Neural cell (in vitro differentiated cells): ENCODE data around the gene NKIRAS1. TPM values are rescaled to one million over a fixed set of nuclear protein-coding genes. Genes with fewer than 3 reads are reported as not detected.

Experiments
- H2AFZ ChIP-seq: fragments of 200-600, 300-800 bp; sonication (generic), shearing (Covaris generic); 2 replicates; pipeline ENCODE4 v1.6.0; 2014; ENCODE audit warnings: low read depth, mild to moderate bottlenecking, antibody characterized with exemption, low read length, moderate library complexity
- H3F3A ChIP-seq: fragments of 200-600 bp; shearing (Covaris generic); 2 replicates; pipeline ENCODE4 v1.6.1; 2016; ENCODE audit warnings: mild to moderate bottlenecking, moderate library complexity, mixed read lengths, antibody characterized with exemption, low read length; ENCODE audit not compliant: insufficient read depth, poor library complexity, severe bottlenecking
- H3K27ac ChIP-seq: fragments of 200-600, 300-800 bp; sonication (generic), shearing (Covaris generic); 2 replicates; pipeline ENCODE4 v1.5.1; 2014; ENCODE audit warnings: mild to moderate bottlenecking, low read length, moderate library complexity
- H3K27me3 ChIP-seq: fragments of 300-800, 200-600 bp; sonication (generic), shearing (Covaris generic); 2 replicates; pipeline ENCODE4 v1.6.0; 2014; ENCODE audit warnings: mild to moderate bottlenecking, low read depth, low read length, moderate library complexity; ENCODE audit not compliant: insufficient read depth
- H3K36me3 ChIP-seq: fragments of 300-800, 200-600 bp; sonication (generic), shearing (Covaris generic); 2 replicates; pipeline ENCODE4 v1.5.1; 2014; ENCODE audit warnings: mild to moderate bottlenecking, antibody characterized with exemption, low read length, moderate library complexity; ENCODE audit not compliant: insufficient read depth
- H3K4me2 ChIP-seq: fragments of 300-800, 200-600 bp; sonication (generic), shearing (Covaris generic); 2 replicates; pipeline ENCODE4 v1.6.0; 2014; ENCODE audit warnings: mild to moderate bottlenecking, low read length
- H3K4me3 ChIP-seq: fragments of 300-800, 200-600 bp; sonication (generic), shearing (Covaris generic); 2 replicates; pipeline ENCODE4 v1.5.1; 2014; ENCODE audit warnings: mild to moderate bottlenecking, low read length, moderate library complexity
- H3K79me2 ChIP-seq: fragments of 200-600 bp; shearing (Covaris generic); replicated peaks from 2 replicates; pipeline ENCODE4 v1.6.0; 2014; ENCODE audit warnings: mild to moderate bottlenecking, low read length, moderate library complexity; ENCODE audit not compliant: insufficient read depth
- H3K9ac ChIP-seq: fragments of 300-800, 200-600 bp; sonication (generic), shearing (Covaris generic); 2 replicates; pipeline ENCODE4 v1.6.1; 2016; ENCODE audit warnings: mild to moderate bottlenecking, low read length, mixed read lengths
- H3K9me2 ChIP-seq: fragments of 200-600 bp; shearing (Covaris generic); 2 replicates; pipeline ENCODE4 v1.6.1; 2016; ENCODE audit warnings: mild to moderate bottlenecking, low read length, mixed read lengths; ENCODE audit not compliant: insufficient read depth
- H3K9me3 ChIP-seq: fragments of 200-600, 300-800 bp; sonication (generic), shearing (Covaris generic); 2 replicates; pipeline ENCODE4 v1.6.1; 2016; ENCODE audit warnings: mild to moderate bottlenecking, mixed run types, low read length, moderate library complexity, mixed read lengths
- H4K20me1 ChIP-seq: fragments of 200-600 bp; shearing (Covaris generic); 2 replicates; pipeline ENCODE4 v1.6.1; 2016; ENCODE audit warnings: mild to moderate bottlenecking, mixed run types; ENCODE audit not compliant: insufficient read depth
- CTCF ChIP-seq: fragments of 450-650 bp; IDR thresholded peaks from 2 replicates; pipeline ENCODE4 v1.5.1; 2014; ENCODE audit warnings: antibody characterized with exemption, mild to moderate bottlenecking, moderate library complexity; ENCODE audit not compliant: poor library complexity, severe bottlenecking
- EP300 ChIP-seq: fragments of 450-650 bp; conservative IDR thresholded peaks from 2 replicates; pipeline ENCODE4 v1.6.1; 2014; ENCODE audit warnings: antibody characterized with exemption, mild to moderate bottlenecking, moderate library complexity; ENCODE audit not compliant: poor library complexity, severe bottlenecking
- EZH2 ChIP-seq: fragments of 200-600, 300-800 bp; shearing (Covaris generic), sonication (generic); IDR thresholded peaks from 2 replicates; pipeline ENCODE4 v1.6.1; 2014; ENCODE audit warnings: antibody characterized with exemption, low read length, borderline replicate concordance, mild to moderate bottlenecking; ENCODE audit not compliant: insufficient read depth, poor library complexity, severe bottlenecking
- MXI1 ChIP-seq: fragments of 450-650 bp; conservative IDR thresholded peaks from 2 replicates; pipeline ENCODE4 v1.6.1; 2014; ENCODE audit warnings: antibody characterized with exemption, mild to moderate bottlenecking; ENCODE audit not compliant: poor library complexity, severe bottlenecking
- RAD21 ChIP-seq: fragments of 450-650 bp; conservative IDR thresholded peaks from 2 replicates; pipeline ENCODE4 v1.6.1; 2014; ENCODE audit warnings: antibody characterized with exemption, mild to moderate bottlenecking, moderate library complexity
- REST ChIP-seq: IDR thresholded peaks from 2 replicates; pipeline ENCODE4 v1.6.1; 2012; ENCODE audit warnings: borderline replicate concordance
- SMC3 ChIP-seq: fragments of 450-650 bp; conservative IDR thresholded peaks from 2 replicates; pipeline ENCODE4 v1.6.1; 2014; ENCODE audit warnings: antibody characterized with exemption, mild to moderate bottlenecking, moderate library complexity; ENCODE audit not compliant: poor library complexity
- TAF1 ChIP-seq: IDR thresholded peaks from 2 replicates; pipeline ENCODE4 v1.6.1; 2012; ENCODE audit warnings: low read depth
- polyA plus RNA-seq: library from polyadenylated mRNA; depleted of rRNA; stranded (reverse); fragments of >200 nt; gene quantifications from 2 replicates; pipeline ENCODE4 v1.2.3, GENCODE V29; 2014

The NKIRAS1 gene
- polyA plus RNA-seq, 1 donor from 2014 or later, result 42.1 TPM

- no peaks in the 10 kb centered on the region for H3F3A ChIP-seq
- H3K4me2 ChIP-seq, result no peak overlapping the region
- H4K20me1 ChIP-seq, result no peaks in the 10 kb centered on the region
- no peaks in the 10 kb centered on the region for H3K9me3 ChIP-seq
- no peaks in the 10 kb centered on the region for H3K27me3 ChIP-seq
- no peak for TF ChIP-seq MXI1
- no peak for TF ChIP-seq EZH2
- no peak for TF ChIP-seq CTCF
- no peak for TF ChIP-seq EP300
- TF ChIP-seq SMC3, result no peak
- TF ChIP-seq RAD21, result no peak
- no peak for TF ChIP-seq TAF1
- no peak for TF ChIP-seq REST
- H3K36me3 ChIP-seq, result no peaks in the 10 kb centered on the region
- no peak overlapping the region for H2AFZ ChIP-seq
- no peak overlapping the region for H3K27ac ChIP-seq
- H3K9ac ChIP-seq, result no peak overlapping the region
- H3K4me3 ChIP-seq, result no peak overlapping the region
- peaks cover 8% of the 10 kb centered on the region for H3K79me2 ChIP-seq
- no peaks in the 10 kb centered on the region for H3K9me2 ChIP-seq
Measured at GRCh38 chr3:23867400-23867799, 49.4 kb downstream of the NKIRAS1 start.

GRCh38 chr3:23865595-23866396 is 51.0 kb downstream of the NKIRAS1 start:
- H4K20me1 ChIP-seq, result no peaks in the 10 kb centered on the region
- H3K4me2 ChIP-seq, result no peak overlapping the region
- H3K27ac ChIP-seq, result no peak overlapping the region

More at GRCh38 chr3:23865595-23866396, 51.0 kb downstream of the NKIRAS1 start:
- Histone ChIP-seq H3F3A (no peaks in the 10 kb centered on the region), H3K27me3 (no peaks in the 10 kb centered on the region), H3K4me3 (no peak overlapping the region), H3K36me3 (no peaks in the 10 kb centered on the region), H3K9me2 (no peaks in the 10 kb centered on the region), H3K79me2 (peaks cover 10% of the 10 kb centered on the region), H3K9ac (no peak overlapping the region), H3K9me3 (no peaks in the 10 kb centered on the region), H2AFZ (no peak overlapping the region)
- TF ChIP-seq CTCF, result no peak
- no peak for TF ChIP-seq SMC3
- TF ChIP-seq RAD21, result no peak
- TF ChIP-seq EP300, result no peak
